Vagina (tissue), 2 donors: ENCODE results near the gene SENP8.

Experiments
- POLR2A ChIP-seq, 2 donors: fragments of 450-650 bp; IDR thresholded peaks; one replicate each; pipeline ENCODE4 v1.6.1; 2017; ENCODE audit warnings: antibody characterized with exemption in 2 of 2, mild to moderate bottlenecking in 2 of 2, moderate library complexity in 2 of 2
- POLR2AphosphoS5 ChIP-seq, 2 donors: sonication (generic); formaldehyde crosslinking; IDR thresholded peaks; one replicate each; pipeline ENCODE4 v1.9.0; 2017; ENCODE audit warnings: antibody characterized with exemption in 2 of 2, mild to moderate bottlenecking in 2 of 2, low read depth in 1 of 2; ENCODE audit not compliant: insufficient read depth in 1 of 2
- TF ChIP-seq, protein P1 (sequence below), 3 experiments: fragments of 450-650 bp in 2 of 3; fragments of 200-600 bp in 1 of 3; sonication (generic) in 1 of 3; IDR thresholded peaks; one replicate each; pipeline ENCODE4 v1.5.1; 2017 to 2019; ENCODE audit warnings: antibody characterized with exemption in 3 of 3, mild to moderate bottlenecking in 2 of 3, moderate library complexity in 2 of 3

- TF ChIP-seq, protein P1, sequence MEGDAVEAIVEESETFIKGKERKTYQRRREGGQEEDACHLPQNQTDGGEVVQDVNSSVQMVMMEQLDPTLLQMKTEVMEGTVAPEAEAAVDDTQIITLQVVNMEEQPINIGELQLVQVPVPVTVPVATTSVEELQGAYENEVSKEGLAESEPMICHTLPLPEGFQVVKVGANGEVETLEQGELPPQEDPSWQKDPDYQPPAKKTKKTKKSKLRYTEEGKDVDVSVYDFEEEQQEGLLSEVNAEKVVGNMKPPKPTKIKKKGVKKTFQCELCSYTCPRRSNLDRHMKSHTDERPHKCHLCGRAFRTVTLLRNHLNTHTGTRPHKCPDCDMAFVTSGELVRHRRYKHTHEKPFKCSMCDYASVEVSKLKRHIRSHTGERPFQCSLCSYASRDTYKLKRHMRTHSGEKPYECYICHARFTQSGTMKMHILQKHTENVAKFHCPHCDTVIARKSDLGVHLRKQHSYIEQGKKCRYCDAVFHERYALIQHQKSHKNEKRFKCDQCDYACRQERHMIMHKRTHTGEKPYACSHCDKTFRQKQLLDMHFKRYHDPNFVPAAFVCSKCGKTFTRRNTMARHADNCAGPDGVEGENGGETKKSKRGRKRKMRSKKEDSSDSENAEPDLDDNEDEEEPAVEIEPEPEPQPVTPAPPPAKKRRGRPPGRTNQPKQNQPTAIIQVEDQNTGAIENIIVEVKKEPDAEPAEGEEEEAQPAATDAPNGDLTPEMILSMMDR (IDR thresholded peaks at IDR 0.05), result no peak
- TF ChIP-seq POLR2AphosphoS5 (IDR thresholded peaks at IDR 0.05; ENCODE audit: insufficient read depth in 1 of 2, low read depth in 1 of 2) (no peak), POLR2A (IDR thresholded peaks at IDR 0.05) (no peak)
Measured at GRCh38 chr15:72112805-72113204, 5.4 kb upstream of the SENP8 start.
